ENCODE results near the gene ARHGDIG.

The ARHGDIG gene

DNA sequence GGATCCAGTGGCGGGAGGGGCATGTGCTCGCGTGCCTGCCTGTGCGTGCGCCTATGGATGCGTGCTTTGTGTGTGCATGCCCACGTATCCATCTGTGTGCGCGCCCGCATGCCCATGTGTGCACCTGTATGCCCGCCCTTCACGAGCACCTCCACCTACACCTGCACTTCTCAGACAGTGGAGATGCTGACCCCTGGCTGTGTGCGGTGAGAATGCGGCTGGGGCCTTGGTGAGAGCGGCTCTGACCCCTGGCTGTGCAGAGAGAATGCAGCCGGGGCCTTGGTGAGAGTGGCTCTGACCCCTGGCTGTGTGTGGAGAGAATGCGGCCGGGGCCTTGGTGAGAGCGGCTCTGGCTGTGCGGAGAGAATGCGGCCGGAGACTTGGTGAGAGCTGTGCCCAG is 38.2 kb downstream of the ARHGDIG start:
- Histone ChIP-seq H3K79me2 (peaks cover 49% of the 10 kb centered on the region), H3K27me3 (ENCODE audit: control insufficient read depth, insufficient read depth, low read length) (no peaks in the 10 kb centered on the region), H3K9me3 (ENCODE audit: control insufficient read depth, low read length) (no peaks in the 10 kb centered on the region), H3K36me3 (ENCODE audit: control insufficient read depth, insufficient read depth, low read length) (no peaks in the 10 kb centered on the region), H2AFZ (no peak overlapping the region), H3K27ac (no peak overlapping the region), H3K4me3 (ENCODE audit: low read depth, low read length) (no peak overlapping the region), H3K4me2 (ENCODE audit: low read length) (no peak overlapping the region), H3K4me1 (no peaks in the 10 kb centered on the region), H3K9ac (no peak overlapping the region)
- TF ChIP-seq, protein P1, sequence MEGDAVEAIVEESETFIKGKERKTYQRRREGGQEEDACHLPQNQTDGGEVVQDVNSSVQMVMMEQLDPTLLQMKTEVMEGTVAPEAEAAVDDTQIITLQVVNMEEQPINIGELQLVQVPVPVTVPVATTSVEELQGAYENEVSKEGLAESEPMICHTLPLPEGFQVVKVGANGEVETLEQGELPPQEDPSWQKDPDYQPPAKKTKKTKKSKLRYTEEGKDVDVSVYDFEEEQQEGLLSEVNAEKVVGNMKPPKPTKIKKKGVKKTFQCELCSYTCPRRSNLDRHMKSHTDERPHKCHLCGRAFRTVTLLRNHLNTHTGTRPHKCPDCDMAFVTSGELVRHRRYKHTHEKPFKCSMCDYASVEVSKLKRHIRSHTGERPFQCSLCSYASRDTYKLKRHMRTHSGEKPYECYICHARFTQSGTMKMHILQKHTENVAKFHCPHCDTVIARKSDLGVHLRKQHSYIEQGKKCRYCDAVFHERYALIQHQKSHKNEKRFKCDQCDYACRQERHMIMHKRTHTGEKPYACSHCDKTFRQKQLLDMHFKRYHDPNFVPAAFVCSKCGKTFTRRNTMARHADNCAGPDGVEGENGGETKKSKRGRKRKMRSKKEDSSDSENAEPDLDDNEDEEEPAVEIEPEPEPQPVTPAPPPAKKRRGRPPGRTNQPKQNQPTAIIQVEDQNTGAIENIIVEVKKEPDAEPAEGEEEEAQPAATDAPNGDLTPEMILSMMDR (IDR thresholded peaks at IDR 0.05) = no peak

DNA sequence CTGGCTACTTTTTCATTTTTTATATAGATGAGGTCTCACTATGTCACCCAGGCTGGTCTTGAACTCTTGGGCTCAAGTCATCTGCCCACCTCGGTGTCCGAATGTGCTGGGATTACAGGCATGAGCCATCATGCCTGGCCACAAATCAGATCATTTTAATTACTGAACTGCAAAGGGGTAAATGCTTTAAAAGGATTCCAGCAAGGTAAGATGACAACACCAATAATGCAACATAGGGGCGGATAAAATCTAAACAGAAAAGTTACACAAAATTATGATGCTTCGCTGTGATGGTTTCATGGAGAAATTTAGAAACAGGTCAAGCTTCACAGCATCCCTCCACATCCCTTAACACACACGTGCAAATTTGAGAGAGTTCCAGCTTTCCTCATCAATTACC is 39.8 kb downstream of the ARHGDIG start:
- no peak overlapping the region for H3K9ac ChIP-seq
- no peaks in the 10 kb centered on the region for H3K27me3 ChIP-seq (ENCODE audit: control insufficient read depth, insufficient read depth, low read length)
- H3K4me3 ChIP-seq (ENCODE audit: low read depth, low read length) = no peak overlapping the region
- peaks cover 53% of the 10 kb centered on the region for H3K79me2 ChIP-seq
- no peaks in the 10 kb centered on the region for H3K9me3 ChIP-seq (ENCODE audit: control insufficient read depth, low read length)
- H3K4me1 ChIP-seq = no peaks in the 10 kb centered on the region
- no peak overlapping the region for H3K27ac ChIP-seq
- TF ChIP-seq, protein P1 (IDR thresholded peaks at IDR 0.05) = no peak
- no peak overlapping the region for H3K4me2 ChIP-seq (ENCODE audit: low read length)
- no peak overlapping the region for H2AFZ ChIP-seq
- H3K36me3 ChIP-seq (ENCODE audit: control insufficient read depth, insufficient read depth, low read length) = no peaks in the 10 kb centered on the region

DNA sequence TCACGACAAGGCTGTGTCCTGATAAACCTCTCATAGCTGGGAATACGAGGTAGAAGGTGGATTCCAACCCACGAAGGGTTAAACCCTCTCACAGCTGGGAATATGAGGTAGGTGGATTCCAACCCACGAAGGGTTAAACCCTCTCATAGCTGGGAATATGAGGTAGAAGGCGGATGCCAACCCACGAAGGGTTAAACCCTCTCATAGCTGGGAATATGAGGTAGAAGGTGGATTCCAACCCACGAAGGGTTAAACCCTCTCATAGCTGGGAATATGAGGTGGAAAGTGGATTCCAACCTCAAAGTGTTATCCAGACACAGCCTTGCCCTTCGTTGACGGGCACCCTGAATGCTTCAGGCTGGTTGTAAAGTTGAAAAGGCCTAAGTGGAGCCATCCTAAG is 41.1 kb downstream of the ARHGDIG start:
- H3K27me3 ChIP-seq (ENCODE audit: control insufficient read depth, insufficient read depth, low read length) = no peaks in the 10 kb centered on the region
- H3K27ac ChIP-seq = no peak overlapping the region
- no peaks in the 10 kb centered on the region for H3K36me3 ChIP-seq (ENCODE audit: control insufficient read depth, insufficient read depth, low read length)
- H3K4me1 ChIP-seq = no peaks in the 10 kb centered on the region
- H3K4me3 ChIP-seq (ENCODE audit: low read depth, low read length) = no peak overlapping the region
- no peak overlapping the region for H2AFZ ChIP-seq
- H3K9ac ChIP-seq = no peak overlapping the region
- peaks cover 58% of the 10 kb centered on the region for H3K79me2 ChIP-seq
- H3K4me2 ChIP-seq (ENCODE audit: low read length) = no peak overlapping the region
- H3K9me3 ChIP-seq (ENCODE audit: control insufficient read depth, low read length) = no peaks in the 10 kb centered on the region
- TF ChIP-seq, protein P1 (IDR thresholded peaks at IDR 0.05) = no peak

DNA sequence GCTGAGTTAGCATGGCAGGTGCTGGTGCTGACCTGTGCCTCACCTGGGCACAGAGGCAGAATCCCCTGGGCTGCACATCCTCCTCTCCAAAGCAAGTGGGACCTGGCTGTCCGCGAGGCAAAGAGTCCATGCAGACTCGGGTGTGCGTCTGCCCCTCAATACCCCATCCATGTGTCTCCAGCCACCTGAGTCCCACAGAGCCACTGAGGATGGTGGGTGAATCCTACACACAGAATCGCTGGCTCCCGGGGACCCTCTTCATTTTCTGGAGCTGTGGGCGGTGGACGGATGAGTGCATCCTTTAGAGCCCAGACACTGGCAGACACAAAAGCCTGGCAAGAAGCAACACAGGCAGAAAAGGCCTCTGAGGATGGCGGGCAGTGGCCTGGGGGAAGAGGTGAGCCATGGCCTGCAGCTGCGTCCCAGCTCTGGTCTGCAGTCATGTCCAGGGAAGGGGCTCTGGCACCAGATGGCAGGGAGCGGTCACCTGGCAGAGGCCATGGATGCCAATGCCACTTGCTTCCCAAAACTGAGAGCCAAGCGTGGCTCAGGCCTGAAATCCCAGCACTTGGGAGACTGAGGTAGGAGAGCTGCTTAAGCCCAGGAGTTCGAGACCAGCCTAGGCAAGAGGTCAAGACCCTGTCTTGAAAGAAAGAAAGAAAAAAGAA is 42.2 kb downstream of the ARHGDIG start:
- Histone ChIP-seq H3K27me3 (ENCODE audit: control insufficient read depth, insufficient read depth, low read length) (no peaks in the 10 kb centered on the region), H3K4me3 (ENCODE audit: low read depth, low read length) (no peak overlapping the region), H3K36me3 (ENCODE audit: control insufficient read depth, insufficient read depth, low read length) (no peaks in the 10 kb centered on the region), H3K79me2 (peaks cover 51% of the 10 kb centered on the region), H3K27ac (no peak overlapping the region), H3K4me1 (no peaks in the 10 kb centered on the region), H3K9me3 (ENCODE audit: control insufficient read depth, low read length) (no peaks in the 10 kb centered on the region), H3K4me2 (ENCODE audit: low read length) (no peak overlapping the region), H2AFZ (no peak overlapping the region), H3K9ac (no peak overlapping the region)
- TF ChIP-seq, protein P1 (IDR thresholded peaks at IDR 0.05) = no peak

- Histone ChIP-seq H3K27me3 (ENCODE audit: control insufficient read depth, insufficient read depth, low read length) (no peaks in the 10 kb centered on the region), H3K4me2 (ENCODE audit: low read length) (no peak overlapping the region), H2AFZ (no peak overlapping the region), H3K27ac (no peak overlapping the region), H3K79me2 (peaks cover 48% of the 10 kb centered on the region), H3K36me3 (ENCODE audit: control insufficient read depth, insufficient read depth, low read length) (no peaks in the 10 kb centered on the region), H3K4me1 (no peaks in the 10 kb centered on the region), H3K4me3 (ENCODE audit: low read depth, low read length) (no peak overlapping the region), H3K9me3 (ENCODE audit: control insufficient read depth, low read length) (no peaks in the 10 kb centered on the region), H3K9ac (no peak overlapping the region)
- TF ChIP-seq, protein P1 (IDR thresholded peaks at IDR 0.05) = no peak
Measured at GRCh38 chr16:324201-324450, 43.7 kb downstream of the ARHGDIG start.
